ENCODE data around the gene ANP32E.

DNA sequence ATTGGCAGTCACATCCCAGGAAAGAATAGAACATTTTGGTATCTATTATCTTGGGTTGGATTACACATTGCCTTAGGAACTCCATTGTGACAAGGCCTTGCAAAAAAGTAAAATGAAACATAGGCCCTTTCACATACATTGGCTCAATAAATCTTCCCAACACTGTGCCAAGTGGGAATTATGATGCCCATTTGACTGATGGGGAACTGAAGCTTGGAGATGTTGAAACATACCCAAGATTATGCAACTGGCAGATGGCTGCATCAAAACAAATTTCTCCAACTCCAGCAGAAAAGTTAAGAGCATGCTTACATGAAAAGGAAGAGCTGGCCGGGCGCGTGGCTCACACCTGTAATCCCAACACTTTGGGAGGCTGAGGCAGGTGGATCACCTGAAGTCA is 59.3 kb downstream of the ANP32E start:
- TF ChIP-seq, protein P1, sequence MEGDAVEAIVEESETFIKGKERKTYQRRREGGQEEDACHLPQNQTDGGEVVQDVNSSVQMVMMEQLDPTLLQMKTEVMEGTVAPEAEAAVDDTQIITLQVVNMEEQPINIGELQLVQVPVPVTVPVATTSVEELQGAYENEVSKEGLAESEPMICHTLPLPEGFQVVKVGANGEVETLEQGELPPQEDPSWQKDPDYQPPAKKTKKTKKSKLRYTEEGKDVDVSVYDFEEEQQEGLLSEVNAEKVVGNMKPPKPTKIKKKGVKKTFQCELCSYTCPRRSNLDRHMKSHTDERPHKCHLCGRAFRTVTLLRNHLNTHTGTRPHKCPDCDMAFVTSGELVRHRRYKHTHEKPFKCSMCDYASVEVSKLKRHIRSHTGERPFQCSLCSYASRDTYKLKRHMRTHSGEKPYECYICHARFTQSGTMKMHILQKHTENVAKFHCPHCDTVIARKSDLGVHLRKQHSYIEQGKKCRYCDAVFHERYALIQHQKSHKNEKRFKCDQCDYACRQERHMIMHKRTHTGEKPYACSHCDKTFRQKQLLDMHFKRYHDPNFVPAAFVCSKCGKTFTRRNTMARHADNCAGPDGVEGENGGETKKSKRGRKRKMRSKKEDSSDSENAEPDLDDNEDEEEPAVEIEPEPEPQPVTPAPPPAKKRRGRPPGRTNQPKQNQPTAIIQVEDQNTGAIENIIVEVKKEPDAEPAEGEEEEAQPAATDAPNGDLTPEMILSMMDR (IDR thresholded peaks at IDR 0.05; ENCODE audit: poor library complexity): no peak
- TF ChIP-seq EZH2 (IDR thresholded peaks at IDR 0.05; ENCODE audit: borderline replicate concordance): no peak
- TF ChIP-seq EZH2phosphoT487 (IDR thresholded peaks at IDR 0.05; ENCODE audit: low read depth, severe bottlenecking, unreplicated experiment): no peak

Data from hepatocyte (in vitro differentiated cells).